Heart right ventricle (tissue), 16 donors: Measurements from ENCODE around the gene G6PD. TPM values are rescaled to one million over a fixed set of nuclear protein-coding genes. Genes with fewer than 3 reads are reported as not detected.
"Not testable (repeated sequence)": the region's sequence is repeated elsewhere in the genome, so short reads cannot be mapped to it uniquely, and the experiment has no call there.

Experiments used
- ATAC-seq, 8 donors: fragments of 200-7000 bp; cut with Tn5 transposase; one replicate each; pipeline ENCODE4 v1.9.1; 2020; ENCODE audit warnings: mild to moderate bottlenecking in 8 of 8, moderate library complexity in 8 of 8, moderate number of reproducible peaks in 1 of 8
- DNase-seq, 2 donors: peaks; one replicate each; pipeline ENCODE4 v3.0.0-alpha.2; 2020
- H3K27ac ChIP-seq, 10 donors: fragments of 200-600 bp; sonication (generic) in 2 of 10; one replicate each; pipeline versions ENCODE4 v1.5.0 to v1.8.0; 2020 to 2022; ENCODE audit warnings: mild to moderate bottlenecking in 3 of 10
- H3K27me3 ChIP-seq, 7 donors: fragments of 200-600 bp; one replicate each; pipeline ENCODE4 v1.8.0; 2021 to 2022; ENCODE audit warnings: mild to moderate bottlenecking in 2 of 7
- H3K36me3 ChIP-seq, 9 donors: fragments of 200-600 bp; sonication (generic) in 1 of 9; one replicate each; pipeline versions ENCODE4 v1.5.0 to v1.8.0; 2020 to 2022; ENCODE audit warnings: mild to moderate bottlenecking in 2 of 9
- H3K4me1 ChIP-seq, 9 donors: fragments of 200-600 bp; sonication (generic) in 1 of 9; one replicate each; pipeline versions ENCODE4 v1.5.0 to v1.8.0; 2020 to 2022; ENCODE audit warnings: mild to moderate bottlenecking in 4 of 9
- H3K4me3 ChIP-seq, 10 donors: fragments of 200-600 bp; sonication (generic) in 2 of 10; one replicate each; pipeline versions ENCODE4 v1.5.0 to v1.8.0; 2020 to 2022; ENCODE audit warnings: mild to moderate bottlenecking in 7 of 10, moderate library complexity in 2 of 10
- H3K9me3 ChIP-seq, 11 donors: fragments of 200-600 bp in 10 of 11; sonication (generic) in 2 of 11; one replicate each; pipeline versions ENCODE4 v1.5.0 to v1.8.0; 2013 to 2022; ENCODE audit warnings: mild to moderate bottlenecking in 2 of 11, control low read depth in 1 of 11, moderate library complexity in 1 of 11
- CTCF ChIP-seq, 9 donors: fragments of 200-600 bp; sonication (generic) in 2 of 9; IDR thresholded peaks; one replicate each; pipeline versions ENCODE4 v1.5.0 to v1.8.0; 2021 to 2022; ENCODE audit warnings: antibody characterized with exemption in 9 of 9, mild to moderate bottlenecking in 5 of 9, moderate library complexity in 1 of 9
- WGBS, 2 donors: extraction: QIAGEN DNeasy Blood & Tissue Kit; methylation state at CpG; one replicate each; pipeline ENCODE4 v1.1.7; 2013; ENCODE audit warnings: inconsistent platforms in 1 of 2; 5-methylcytosine and 5-hydroxymethylcytosine counted together
- intact Hi-C, 10 donors: fragments of 100-400 bp; cut with DNase I; formaldehyde crosslinking; loops; one replicate each; pipeline versions ENCODE4 v1.11.1 to v1.14.2; 2022
- polyA plus RNA-seq, 2 donors: library from polyadenylated mRNA; stranded (reverse); fragments of 200-250 nt; gene quantifications; one replicate each; pipeline ENCODE4 v1.2.3, GENCODE V29; 2013
- total RNA-seq, 10 donors: library from RNA; stranded (reverse); fragmentation: NEBNext Ultra II Directional in 3 of 10; extraction: Animal tissue kit (Norgen Biotek cat#: 25700) in 3 of 10; gene quantifications; one replicate each; pipeline versions ENCODE4 v1.2.1 to v1.2.4, GENCODE V29; 2021 to 2023
- donor health status: Arrhythmogenic right ventricular cardiomyopathy.
- donor health status: ischemic (EF 13 %, LVEDD 7.1; RV severe dilation, severe dysfunction).
- donor health status: healthy with polysubstance abuse.
- donor health status: DM: no; HTN: yes; CAD: no.
- donor health status: DM: no; HTN: no; CAD: no.
- donor health status: ischemic (EF 25% LVEDD 6.9; RV normal size, moderate dysfunction).
- donor health status: ischemic (EF 25% LVEDD 5.7; RV mildly dilated, moderate dysfunction).
- donor health status: healthy.
- donor health status: DM: yes; HTN: yes; CAD: no.
- donor health status: Ischemic cardiomyopathy.
- donor health status: ischemic (EF 35%, LVEDD 5.7; RV mildly dilated, moderate dysfunction).
- donor health status: nonischemic (EF 11% LVEDD 7.7; RV severe dilation, severe dysfunction).
- donor health status: DM: yes; HTN: yes; CAD: no.
- donor health status: PGD.
- donor health status: ischemic (EF 29% LVEDD 5.4; RV normal size, mild dysfunction).
- donor health status: nonischemic (EF 23%, LVEDD 6.1; RV moderate dilation, normal function).

Gene G6PD
- total and polyA plus RNA-seq, 12 donors = 5.0 to 20.9 (median 9.7) TPM

GRCh38 chrX:154592505-154592904 lies 45.9 kb upstream of the G6PD start:
- peaks cover 0 to 9% (median 0%) of the 10 kb centered on the region in 7 donors for H3K27me3 ChIP-seq
- WGBS, 2 donors = 92% methylated on average over 5 of the region's 5 CpGs
- no peak overlapping the region for H3K27ac ChIP-seq
- no peak for DNase-seq
- ATAC-seq = no peak
- H3K4me3 ChIP-seq = no peak overlapping the region
- H3K36me3 ChIP-seq = no peaks in the 10 kb centered on the region
- H3K9me3 ChIP-seq = no peaks in the 10 kb centered on the region
- TF ChIP-seq CTCF (IDR thresholded peaks at IDR 0.05) = no peak
- H3K4me1 ChIP-seq = no peaks in the 10 kb centered on the region
- intact Hi-C loops = no loop called here

- intact Hi-C loops, H3K27me3 ChIP-seq, H3K27ac ChIP-seq, ATAC-seq, H3K36me3 ChIP-seq, H3K4me3 ChIP-seq, H3K4me1 ChIP-seq, H3K9me3 ChIP-seq, DNase-seq: not testable (repeated sequence)
- WGBS, 2 donors = no CpG with 5 or more reads among the region's 13 CpGs
Observed at GRCh38 chrX:154590415-154590814, 43.8 kb upstream of the G6PD start.

DNA sequence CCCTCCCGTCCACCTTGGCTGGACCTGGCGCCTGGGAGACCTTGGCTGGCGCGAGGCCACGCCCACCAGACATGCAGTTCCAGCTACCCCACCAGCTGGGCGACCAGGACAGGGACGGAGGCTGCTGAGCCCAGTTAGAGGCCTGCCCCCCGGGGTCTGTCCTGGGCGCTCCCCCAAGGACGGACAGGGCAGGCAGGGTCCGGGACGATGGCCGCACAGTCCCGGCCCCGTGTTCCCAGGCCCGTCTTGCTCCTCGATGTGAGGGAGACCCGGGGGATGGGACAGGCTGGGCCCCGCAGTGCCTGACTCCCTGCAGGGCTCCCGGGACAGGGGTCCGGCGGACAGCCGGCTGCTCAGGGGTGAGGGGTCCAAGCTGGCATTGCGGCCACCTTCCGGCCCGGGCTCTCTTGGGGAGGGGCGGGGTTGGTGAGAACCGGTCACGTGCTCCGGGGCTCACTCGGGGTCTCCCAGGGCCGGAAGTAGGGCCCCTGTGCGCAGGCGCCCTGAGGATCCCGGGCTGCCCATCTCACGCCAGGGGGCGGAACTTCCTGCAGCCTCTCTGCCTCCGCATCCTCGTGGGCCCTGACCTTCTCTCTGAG lies 38.0 kb upstream of the G6PD start, which contains the start of gene CTAG1A:
Gene CTAG1A, plus strand, starts transcription at position 549 of the 599 bp plus-strand sequence. CDS start 74 bp downstream, outside the sequence.
- intact Hi-C loops, H3K27me3 ChIP-seq, DNase-seq, H3K36me3 ChIP-seq, H3K9me3 ChIP-seq, H3K27ac ChIP-seq, H3K4me1 ChIP-seq, H3K4me3 ChIP-seq: not testable (repeated sequence)
- no CpG with 5 or more reads among the region's 39 CpGs for WGBS, 2 donors
- ATAC-seq = peak in 2 of 8 donors; percentile 47 to 63

DNA sequence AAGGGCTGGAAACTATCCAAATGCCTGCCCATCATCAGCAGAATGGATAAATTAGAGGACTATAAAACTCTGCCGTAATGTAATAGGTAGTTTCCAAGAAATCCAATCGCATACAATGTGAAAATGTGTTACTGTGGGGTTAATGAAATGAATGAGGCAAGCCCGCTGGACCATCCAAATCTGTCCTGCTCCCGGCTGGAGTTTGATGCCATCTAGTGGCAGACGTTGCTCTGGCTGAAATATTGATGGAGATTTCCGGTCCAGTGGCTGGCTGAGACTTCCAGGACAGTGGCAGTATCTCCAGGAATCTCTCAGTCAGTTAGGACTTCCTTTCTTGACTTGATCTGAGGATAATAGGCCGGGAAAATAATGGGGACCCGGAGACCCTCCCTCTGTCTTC lies 36.3 kb upstream of the G6PD start:
- intact Hi-C loops, DNase-seq: not testable (repeated sequence)
- ATAC-seq = peak in 5 of 8 donors; percentile 52 to 76 (median 56)

GRCh38 chrX:154575076-154575475 lies 28.4 kb upstream of the G6PD start:
- H3K27me3 ChIP-seq = not testable (repeated sequence)
- ATAC-seq = peak in 5 of 8 donors; percentile 54 to 82 (median 64)

More for the DNA sequence above, 36.3 kb upstream of the G6PD start:
- H3K9me3 ChIP-seq, H3K4me1 ChIP-seq, H3K27ac ChIP-seq, H3K4me3 ChIP-seq, H3K36me3 ChIP-seq, H3K27me3 ChIP-seq: not testable (repeated sequence)
- no CpG with 5 or more reads among the region's 8 CpGs for WGBS, 2 donors

DNA sequence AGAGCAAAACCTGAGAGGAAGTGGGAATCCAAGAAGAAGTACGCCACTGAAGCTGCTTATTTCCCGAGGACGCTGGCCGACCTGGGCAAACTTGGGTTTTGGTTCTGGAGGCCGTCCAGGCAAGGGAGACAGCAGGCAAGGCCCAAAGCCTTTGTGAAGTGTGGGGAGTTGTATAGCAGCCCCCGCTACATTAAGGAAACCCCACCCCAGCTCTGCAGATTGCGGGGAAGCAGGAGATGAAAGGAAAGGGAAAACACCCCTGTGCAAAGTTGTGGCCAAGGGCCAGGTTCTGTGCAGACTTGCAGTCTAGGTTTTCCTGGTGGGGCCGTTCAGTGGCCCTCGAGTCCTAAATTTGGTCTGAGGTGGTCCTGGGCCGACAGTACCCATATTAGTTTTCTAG lies 26.4 kb upstream of the G6PD start:
- H3K9me3 ChIP-seq, H3K27ac ChIP-seq, H3K36me3 ChIP-seq, H3K4me1 ChIP-seq, intact Hi-C loops, H3K4me3 ChIP-seq, H3K27me3 ChIP-seq, ATAC-seq, DNase-seq: not testable (repeated sequence)
- WGBS, 2 donors = no CpG with 5 or more reads among the region's 10 CpGs

More at GRCh38 chrX:154575076-154575475, 28.4 kb upstream of the G6PD start:
- intact Hi-C loops, H3K27ac ChIP-seq, H3K4me1 ChIP-seq, DNase-seq, H3K36me3 ChIP-seq, H3K4me3 ChIP-seq, H3K9me3 ChIP-seq: not testable (repeated sequence)
- WGBS, 2 donors = no CpG with 5 or more reads among the region's 5 CpGs

DNA sequence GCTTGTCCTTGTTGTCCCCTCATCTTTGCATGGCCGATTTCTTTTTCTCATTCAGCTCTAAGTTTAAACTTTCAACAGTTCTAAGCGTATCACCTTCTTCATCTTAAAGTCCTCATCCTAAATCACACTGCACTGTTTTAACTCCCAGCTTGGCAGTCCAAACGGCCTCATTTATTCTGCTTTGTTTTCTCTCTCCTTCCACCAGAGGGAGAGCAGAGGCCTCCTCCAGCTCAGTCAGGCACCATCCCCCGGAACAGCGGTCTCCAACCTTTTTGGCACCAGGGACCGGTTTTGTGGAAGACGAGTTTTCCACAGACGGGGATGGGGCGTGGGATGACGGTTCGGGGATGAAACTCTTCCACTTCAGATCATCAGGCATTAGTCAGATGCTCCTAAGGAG lies 23.7 kb upstream of the G6PD start:
- peak in 2 of 8 donors; percentile 20 to 26 for ATAC-seq
- WGBS, 2 donors = no CpG with 5 or more reads among the region's 11 CpGs
- DNase-seq, H3K4me3 ChIP-seq, intact Hi-C loops, H3K36me3 ChIP-seq, H3K4me1 ChIP-seq, H3K27me3 ChIP-seq, H3K27ac ChIP-seq, H3K9me3 ChIP-seq: not testable (repeated sequence)

- peak; percentile 63 to 88 (median 86) for ATAC-seq
- H3K27ac ChIP-seq, H3K4me3 ChIP-seq, H3K27me3 ChIP-seq, DNase-seq, intact Hi-C loops, H3K4me1 ChIP-seq, H3K9me3 ChIP-seq, H3K36me3 ChIP-seq: not testable (repeated sequence)
- WGBS, 2 donors = no CpG with 5 or more reads among the region's 10 CpGs
Observed at GRCh38 chrX:154562295-154562694, 15.6 kb upstream of the G6PD start.

DNA sequence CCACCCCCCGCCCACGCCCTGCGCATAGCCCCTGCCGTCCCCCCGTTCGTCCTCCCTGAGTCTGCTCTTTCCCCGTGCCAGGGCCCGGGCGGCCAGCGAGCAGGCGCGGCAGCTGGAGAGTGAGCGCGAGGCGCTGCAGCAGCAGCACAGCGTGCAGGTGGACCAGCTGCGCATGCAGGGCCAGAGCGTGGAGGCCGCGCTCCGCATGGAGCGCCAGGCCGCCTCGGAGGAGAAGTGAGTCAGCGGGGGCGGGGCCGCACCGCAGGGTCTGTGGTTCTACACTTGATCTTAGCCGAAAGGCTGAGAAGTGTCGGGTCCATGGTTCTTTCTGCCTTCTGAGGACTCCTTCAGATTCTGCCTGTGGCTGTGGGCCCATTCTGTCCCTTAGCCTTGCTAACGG lies 13.7 kb upstream of the G6PD start:
- peak in 1 of 8 donors; percentile 24 for ATAC-seq
- H3K4me1 ChIP-seq = not testable (repeated sequence)
- WGBS, 2 donors = 61 to 79% methylated on average over 9 to 12 of the region's 31 CpGs

DNA sequence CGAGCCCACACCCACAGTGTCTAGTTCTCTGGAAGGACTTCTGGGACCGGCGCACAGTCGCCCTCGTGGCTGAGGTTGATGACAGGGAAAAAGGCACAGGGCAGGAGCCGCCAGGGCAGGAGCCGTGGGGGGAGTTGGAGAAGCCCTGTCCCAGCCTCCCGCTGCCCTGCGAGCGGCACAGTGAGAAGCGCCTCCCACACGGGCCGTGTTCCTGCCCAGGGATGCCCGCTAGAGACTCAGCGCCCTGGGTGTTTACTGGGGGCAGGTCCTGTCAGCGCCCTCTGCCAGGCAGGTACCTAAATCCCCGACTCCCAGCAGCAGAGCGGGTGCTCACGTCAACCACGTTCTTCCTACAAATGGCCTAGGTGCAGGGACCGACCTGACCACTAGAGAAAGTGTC lies 12.2 kb upstream of the G6PD start:
- intact Hi-C loops, H3K27me3 ChIP-seq, DNase-seq, ATAC-seq, H3K9me3 ChIP-seq, H3K4me1 ChIP-seq, H3K4me3 ChIP-seq, H3K27ac ChIP-seq: not testable (repeated sequence)
- WGBS, 2 donors = 96 to 98% methylated on average over 6 to 8 of the region's 21 CpGs
- H3K36me3 ChIP-seq = peaks cover 0 to 16% (median 0%) of the 10 kb centered on the region in 9 donors

More for the DNA sequence above, 13.7 kb upstream of the G6PD start:
- H3K27me3 ChIP-seq, H3K4me3 ChIP-seq, H3K27ac ChIP-seq, H3K9me3 ChIP-seq, intact Hi-C loops, DNase-seq, H3K36me3 ChIP-seq: not testable (repeated sequence)
